ENCODE results near the gene VANGL2. TPM values are rescaled to one million over a fixed set of nuclear protein-coding genes. Genes with fewer than 3 reads are reported as not detected.
A peak's percentile ranks its signal among the peaks of the same experiment; 100 is the strongest.

VANGL2 gene
- total and polyA plus RNA-seq, 2 of the 8 experiments (the other 6 are each of a cell fraction or from before 2014, with no cell fraction given): 62.5 to 118 TPM

GRCh38 chr1:160359559-160360226 lies 40.7 kb upstream of the VANGL2 start:
- H3K56ac ChIP-seq (replicated peaks; ENCODE audit: insufficient read length, low read depth, low read length): no peak overlapping the region
- H3K4me1 ChIP-seq (replicated peaks in 1 of 4; ENCODE audit: control insufficient read depth in 3 of 4, insufficient read depth in 4 of 4, low read length in 3 of 4): peaks cover 3 to 5% (median 4%) of the 10 kb centered on the region in 4 experiments; a peak in 5 of 7 replicates
- no peak overlapping the region for H3K4me2 ChIP-seq (ENCODE audit: insufficient read depth in 1 of 2, low read depth in 2 of 2, low read length in 2 of 2)
- H3K14ac ChIP-seq (ENCODE audit: insufficient read length): no peak overlapping the region
- no peaks in the 10 kb centered on the region for H3K9me3 ChIP-seq (ENCODE audit: insufficient read depth in 2 of 2, low read depth in 1 of 2, low read length in 1 of 2)
- H3K27me3 ChIP-seq (replicated peaks in 1 of 4; ENCODE audit: control insufficient read depth in 3 of 4, extremely low read depth in 1 of 4, insufficient read depth in 3 of 4, low read length in 3 of 4): no peaks in the 10 kb centered on the region
- no peak overlapping the region for H2BK12ac ChIP-seq (ENCODE audit: low read depth, low read length)
- CTCF ChIA-PET (ENCODE audit: partially characterized antibody): interaction anchor here (1.3 to 26.0 kb wide), 4 partner anchors 6 to 68 kb away, joined by 3 to 683 read pairs (median 92); no protein-coding TSS in a partner anchor
- FAIRE-seq (no peak), DNase-seq (ENCODE audit: low read depth in 1 of 2, low spot score in 2 of 2) (no peak)
- no peak overlapping the region for H3K18ac ChIP-seq (ENCODE audit: extremely low read depth, low read length)
- no peak overlapping the region for H3K27ac ChIP-seq (ENCODE audit: low read depth, low read length)
- H3K36me3 ChIP-seq (ENCODE audit: control insufficient read depth in 2 of 4, insufficient read depth in 4 of 4, low read length in 3 of 4): peaks cover 12 to 37% (median 32%) of the 10 kb centered on the region in 4 experiments
- no peak overlapping the region for H2AFZ ChIP-seq (ENCODE audit: low read length)
- POLR2A ChIA-PET (ENCODE audit: partially characterized antibody): interaction anchor here (1.0 to 17.2 kb wide), 3 partner anchors 8 to 51 kb away, joined by 4 to 244 read pairs (median 95); no protein-coding TSS in a partner anchor
- H3K23ac ChIP-seq (ENCODE audit: insufficient read length): no peak overlapping the region
- H3K9ac ChIP-seq (replicated peaks in 1 of 4; ENCODE audit: extremely low read depth in 1 of 4, low read depth in 3 of 4, low read length in 3 of 4): no peak overlapping the region
- H4K8ac ChIP-seq (ENCODE audit: extremely low read depth, insufficient read depth, low read length): no peak overlapping the region
- H2BK15ac ChIP-seq (ENCODE audit: low read length): no peak overlapping the region
- no peak overlapping the region for H3K4me3 ChIP-seq (ENCODE audit: extremely low read depth in 1 of 4, insufficient read depth in 2 of 4, low read depth in 3 of 4, low read length in 4 of 4)
- H2BK120ac ChIP-seq (replicated peaks; ENCODE audit: low read depth, low read length): no peak overlapping the region
- H4K5ac ChIP-seq (ENCODE audit: insufficient read length, low read depth, low read length): no peak overlapping the region
- TF ChIP-seq USF2 (IDR thresholded peaks at IDR 0.05; ENCODE audit: low read length): no peak
- TF ChIP-seq CTCF (IDR thresholded peaks at IDR 0.05; ENCODE audit: control extremely low read depth in 1 of 3, insufficient read depth in 1 of 3, low read depth in 1 of 3, low read length in 3 of 3): peak in 1 of 3 experiments; percentile 1; a peak in 1 of 4 replicates
- no peak overlapping the region for H2BK20ac ChIP-seq (ENCODE audit: low read length)
- no peak overlapping the region for H2AK5ac ChIP-seq (ENCODE audit: low read depth, low read length)
- no peaks in the 10 kb centered on the region for H3K79me1 ChIP-seq (ENCODE audit: low read depth, low read length)
- WGBS, 2 experiments (ENCODE audit: extremely low coverage in 1 of 2, insufficient coverage in 1 of 2, insufficient read length in 1 of 2, insufficient replicate concordance in 2 of 2, low coverage in 1 of 2, low lambda C conversion rate in 2 of 2, missing lambda C conversion rate in 1 of 2): 84% methylated on average over 9 of the region's 9 CpGs; no CpG with 5 or more reads in 1 of the 2 experiments
- no peak overlapping the region for H4K91ac ChIP-seq (replicated peaks; ENCODE audit: insufficient read length, low read length)
- H2BK5ac ChIP-seq (ENCODE audit: low read depth, low read length): no peak overlapping the region
- peaks cover 0 to under 1% of the 10 kb centered on the region in 2 experiments for H4K20me1 ChIP-seq (replicated peaks in 1 of 2; ENCODE audit: control insufficient read depth in 1 of 2, insufficient read depth in 2 of 2, low read length in 2 of 2)
- H3K79me2 ChIP-seq (ENCODE audit: control insufficient read depth in 1 of 2, insufficient read depth in 2 of 2, low read length in 2 of 2): no peaks in the 10 kb centered on the region
- H3K4ac ChIP-seq (replicated peaks; ENCODE audit: insufficient read length, low read depth, low read length): no peak overlapping the region
- 0 out of 2 replicates have a peak, but pooled peaks cover 1% of the 10 kb centered on the region for H3K23me2 ChIP-seq (ENCODE audit: low read depth, low read length)
